ENCODE results near the gene PTK6.

The PTK6 gene

GRCh38 chr20:63534831-63535651, 2.1 kb downstream of the PTK6 start:
- Mint-ChIP-seq H3K9me3 (no peaks in the 10 kb centered on the region), H3K27ac (peak overlapping the region; percentile 22), H3K36me3 (ENCODE audit: low read depth) (no peaks in the 10 kb centered on the region), H3K4me3 (no peak overlapping the region), H3K27me3 (no peaks in the 10 kb centered on the region), H3K4me1 (ENCODE audit: low read depth) (peaks cover 15% of the 10 kb centered on the region)
- DNase-seq: no peak

DNA sequence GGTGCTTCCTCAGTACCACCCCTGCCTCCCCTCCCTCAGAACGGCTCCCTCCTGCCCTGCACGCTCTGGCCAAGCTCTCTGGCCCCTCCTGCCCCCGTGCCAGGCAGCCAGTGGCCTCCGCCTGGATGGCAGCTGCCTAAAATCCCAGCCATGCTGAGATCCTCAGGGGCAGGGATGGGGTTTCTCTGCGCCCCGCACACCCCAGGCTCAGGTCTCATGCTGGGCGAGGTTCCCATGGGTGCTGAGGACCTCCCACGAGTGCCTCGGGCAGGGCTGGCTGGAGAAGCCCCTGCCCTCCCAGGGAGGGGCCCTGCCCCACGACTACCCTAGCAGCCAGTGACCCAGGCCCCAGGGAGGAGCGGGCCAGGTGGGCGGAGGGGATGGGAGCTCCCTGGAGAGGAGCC, 2.7 kb downstream of the PTK6 start:
- peaks cover 14% of the 10 kb centered on the region for H3K4me1 Mint-ChIP-seq (ENCODE audit: low read depth)
- H3K4me3 Mint-ChIP-seq: no peak overlapping the region
- H3K27ac Mint-ChIP-seq: no peak overlapping the region
- DNase-seq: no peak
- no peaks in the 10 kb centered on the region for H3K27me3 Mint-ChIP-seq
- H3K36me3 Mint-ChIP-seq (ENCODE audit: low read depth): no peaks in the 10 kb centered on the region
- H3K9me3 Mint-ChIP-seq: no peaks in the 10 kb centered on the region

GRCh38 chr20:63533871-63534393, 3.2 kb downstream of the PTK6 start:
- no peak overlapping the region for H3K27ac Mint-ChIP-seq
- no peaks in the 10 kb centered on the region for H3K27me3 Mint-ChIP-seq
- peaks cover 18% of the 10 kb centered on the region for H3K4me1 Mint-ChIP-seq (ENCODE audit: low read depth)
- no peak overlapping the region for H3K4me3 Mint-ChIP-seq
- no peaks in the 10 kb centered on the region for H3K9me3 Mint-ChIP-seq
- H3K36me3 Mint-ChIP-seq (ENCODE audit: low read depth): no peaks in the 10 kb centered on the region
- no peak for DNase-seq

- Mint-ChIP-seq H3K4me1 (ENCODE audit: low read depth) (peaks cover 19% of the 10 kb centered on the region), H3K9me3 (no peaks in the 10 kb centered on the region), H3K27me3 (no peaks in the 10 kb centered on the region), H3K36me3 (ENCODE audit: low read depth) (no peaks in the 10 kb centered on the region), H3K4me3 (no peak overlapping the region), H3K27ac (no peak overlapping the region)
- DNase-seq: no peak
Measured at GRCh38 chr20:63533388-63533787, 3.8 kb downstream of the PTK6 start.

DNA sequence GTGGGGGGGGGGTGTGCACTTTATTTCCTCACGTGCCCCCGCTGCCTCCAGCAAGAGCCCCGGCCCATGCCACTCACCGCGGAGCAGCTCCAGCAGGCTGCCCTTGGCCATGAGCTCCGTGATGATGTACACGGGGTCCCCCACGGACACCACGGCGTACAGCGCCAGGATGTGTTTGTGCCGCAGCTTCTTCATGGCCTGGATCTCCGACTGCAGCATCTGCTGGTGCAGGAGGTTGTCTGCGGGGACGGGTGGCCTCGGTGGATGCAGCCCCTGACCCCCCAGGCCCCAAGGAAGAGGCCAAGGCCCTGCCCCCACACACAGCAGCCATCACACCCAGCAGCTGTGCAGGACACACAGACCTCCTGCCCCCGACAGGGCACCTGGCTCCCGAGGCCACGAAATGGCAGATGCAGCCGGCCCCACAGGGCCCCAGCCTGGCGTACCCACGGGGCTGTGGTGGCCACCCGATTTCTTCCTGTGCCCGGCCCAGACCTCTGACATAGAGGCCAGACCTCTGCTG, 4.7 kb downstream of the PTK6 start:
- DNase-seq: no peak
- H3K9me3 Mint-ChIP-seq: no peaks in the 10 kb centered on the region
- H3K36me3 Mint-ChIP-seq (ENCODE audit: low read depth): no peaks in the 10 kb centered on the region
- H3K27me3 Mint-ChIP-seq: no peaks in the 10 kb centered on the region
- H3K27ac Mint-ChIP-seq: no peak overlapping the region
- no peak overlapping the region for H3K4me3 Mint-ChIP-seq
- H3K4me1 Mint-ChIP-seq (ENCODE audit: low read depth): peaks cover 19% of the 10 kb centered on the region

- Mint-ChIP-seq H3K9me3 (no peaks in the 10 kb centered on the region), H3K4me3 (no peak overlapping the region), H3K27ac (no peak overlapping the region), H3K36me3 (ENCODE audit: low read depth) (no peaks in the 10 kb centered on the region), H3K4me1 (ENCODE audit: low read depth) (peaks cover 16% of the 10 kb centered on the region), H3K27me3 (no peaks in the 10 kb centered on the region)
- DNase-seq: no peak
Measured at GRCh38 chr20:63531686-63532448, 5.3 kb downstream of the PTK6 start.

DNA sequence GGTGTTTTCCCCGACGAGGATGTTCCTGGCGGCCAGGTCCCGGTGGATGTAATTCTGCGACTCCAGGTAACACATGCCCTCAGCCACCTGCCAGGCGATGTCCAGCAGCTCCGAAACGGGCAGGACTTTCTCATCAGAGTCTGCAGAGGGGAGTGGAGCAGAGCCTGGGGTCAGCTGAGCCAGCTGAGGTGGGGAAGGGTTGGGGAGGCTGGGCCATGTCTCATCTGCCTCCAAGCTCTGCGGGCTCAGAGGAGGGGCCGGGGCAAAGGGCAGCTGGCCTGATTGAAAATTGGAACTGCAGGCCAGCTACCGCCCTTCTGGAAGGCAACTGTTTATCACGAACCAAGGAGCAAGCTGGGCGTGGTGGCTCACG, 6.4 kb downstream of the PTK6 start:
- peaks cover 13% of the 10 kb centered on the region for H3K4me1 Mint-ChIP-seq (ENCODE audit: low read depth)
- no peak overlapping the region for H3K27ac Mint-ChIP-seq
- no peaks in the 10 kb centered on the region for H3K9me3 Mint-ChIP-seq
- no peak overlapping the region for H3K4me3 Mint-ChIP-seq
- H3K27me3 Mint-ChIP-seq: no peaks in the 10 kb centered on the region
- no peaks in the 10 kb centered on the region for H3K36me3 Mint-ChIP-seq (ENCODE audit: low read depth)
- no peak for DNase-seq

- Mint-ChIP-seq H3K27ac (no peak overlapping the region), H3K27me3 (no peaks in the 10 kb centered on the region), H3K4me1 (ENCODE audit: low read depth) (peaks cover 13% of the 10 kb centered on the region), H3K9me3 (no peaks in the 10 kb centered on the region), H3K4me3 (no peak overlapping the region), H3K36me3 (ENCODE audit: low read depth) (no peaks in the 10 kb centered on the region)
- no peak for DNase-seq
Measured at GRCh38 chr20:63529861-63530787, 7.1 kb downstream of the PTK6 start.

DNA sequence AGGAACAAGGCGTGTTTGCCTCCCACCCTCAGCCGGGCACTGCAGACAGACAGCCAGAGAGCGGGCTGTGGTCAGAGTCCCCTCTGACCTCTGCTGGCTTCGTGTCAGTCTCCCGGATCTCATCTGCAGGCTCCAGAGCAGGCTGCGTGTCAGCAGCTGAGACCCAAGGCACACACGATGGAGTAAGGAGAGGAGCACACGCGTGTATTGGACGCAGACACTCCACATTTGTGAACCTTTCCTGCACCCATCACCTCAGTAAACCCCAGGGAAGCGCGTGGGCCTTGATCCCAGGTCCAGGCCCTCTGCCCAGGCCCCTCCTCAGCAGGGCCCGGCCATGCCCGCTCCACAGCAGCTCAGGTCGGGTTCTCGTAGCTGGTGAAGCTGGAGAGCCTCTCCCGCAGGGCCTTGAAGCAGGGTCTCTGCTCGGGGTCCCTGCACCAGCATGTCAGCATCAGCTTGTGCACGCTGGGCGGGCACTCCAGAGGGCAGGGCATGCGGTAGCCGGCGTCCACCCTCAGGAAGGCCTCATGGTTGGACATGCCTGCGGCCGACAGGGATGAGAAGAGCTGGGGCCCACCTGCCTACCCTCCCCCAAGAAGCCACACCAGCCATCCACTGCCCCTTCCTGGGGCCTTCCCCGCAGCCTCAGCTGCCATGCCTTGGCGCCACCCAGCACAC, 7.9 kb downstream of the PTK6 start:
- Mint-ChIP-seq H3K27ac (no peak overlapping the region), H3K4me1 (ENCODE audit: low read depth) (peaks cover 13% of the 10 kb centered on the region), H3K36me3 (ENCODE audit: low read depth) (peaks cover 2% of the 10 kb centered on the region), H3K4me3 (no peak overlapping the region), H3K9me3 (no peaks in the 10 kb centered on the region), H3K27me3 (no peaks in the 10 kb centered on the region)
- peak; percentile 29 for DNase-seq

DNA sequence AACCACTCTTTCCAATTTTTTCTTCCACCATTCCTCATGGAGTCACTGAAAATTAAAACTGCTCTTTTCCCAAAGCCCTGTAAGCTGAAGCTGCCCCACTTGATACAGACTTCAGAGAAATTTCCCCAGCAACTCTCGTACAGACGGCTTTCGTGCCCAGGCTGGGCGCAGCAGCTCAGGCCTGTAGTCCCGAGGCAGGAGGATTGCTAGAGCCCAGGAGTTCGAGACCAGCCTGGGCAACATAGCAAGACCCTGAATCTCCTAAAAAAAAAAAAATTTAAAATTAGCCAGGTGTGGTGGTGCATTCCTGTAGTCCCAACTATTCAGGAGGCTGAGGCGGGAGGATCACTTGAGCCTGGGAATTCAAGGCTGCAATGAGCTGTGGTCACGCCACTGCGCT, 10.0 kb downstream of the PTK6 start:
- no peak overlapping the region for H3K4me3 Mint-ChIP-seq
- H3K27me3 Mint-ChIP-seq: no peaks in the 10 kb centered on the region
- H3K4me1 Mint-ChIP-seq (ENCODE audit: low read depth): peaks cover 16% of the 10 kb centered on the region
- no peak for DNase-seq
- no peak overlapping the region for H3K27ac Mint-ChIP-seq
- H3K36me3 Mint-ChIP-seq (ENCODE audit: low read depth): peaks cover 22% of the 10 kb centered on the region
- H3K9me3 Mint-ChIP-seq: peaks cover 2% of the 10 kb centered on the region

- H3K36me3 Mint-ChIP-seq (ENCODE audit: low read depth): peaks cover 31% of the 10 kb centered on the region
- peaks cover 19% of the 10 kb centered on the region for H3K4me1 Mint-ChIP-seq (ENCODE audit: low read depth)
- no peaks in the 10 kb centered on the region for H3K27me3 Mint-ChIP-seq
- H3K27ac Mint-ChIP-seq: no peak overlapping the region
- DNase-seq: peak; percentile 33
- H3K4me3 Mint-ChIP-seq: no peak overlapping the region
- peaks cover 2% of the 10 kb centered on the region for H3K9me3 Mint-ChIP-seq
Measured at GRCh38 chr20:63525971-63526370, 11.2 kb downstream of the PTK6 start.

DNA sequence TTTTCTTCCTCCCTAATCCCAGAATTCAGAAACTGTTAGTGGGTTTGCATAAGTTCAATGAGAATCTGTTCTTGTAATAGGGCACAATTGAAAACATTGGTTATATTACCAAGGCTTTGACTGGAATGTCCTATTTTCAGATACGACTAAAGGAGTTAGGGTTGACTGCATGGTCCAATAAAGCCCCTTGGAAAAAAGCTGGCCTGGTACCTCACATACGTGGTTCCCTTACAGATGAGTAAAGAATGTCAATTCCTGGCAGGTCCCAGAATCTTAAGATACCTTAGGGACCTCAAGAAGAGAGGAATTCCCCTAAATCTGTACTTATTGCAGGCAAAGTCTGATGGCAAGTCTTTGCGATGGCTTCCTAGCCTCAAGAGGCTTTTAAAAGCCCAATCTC, 12.0 kb downstream of the PTK6 start:
- DNase-seq: no peak
- Mint-ChIP-seq H3K4me1 (ENCODE audit: low read depth) (peaks cover 19% of the 10 kb centered on the region), H3K9me3 (peaks cover 2% of the 10 kb centered on the region), H3K27me3 (no peaks in the 10 kb centered on the region), H3K27ac (no peak overlapping the region), H3K36me3 (ENCODE audit: low read depth) (peaks cover 31% of the 10 kb centered on the region), H3K4me3 (no peak overlapping the region)

DNA sequence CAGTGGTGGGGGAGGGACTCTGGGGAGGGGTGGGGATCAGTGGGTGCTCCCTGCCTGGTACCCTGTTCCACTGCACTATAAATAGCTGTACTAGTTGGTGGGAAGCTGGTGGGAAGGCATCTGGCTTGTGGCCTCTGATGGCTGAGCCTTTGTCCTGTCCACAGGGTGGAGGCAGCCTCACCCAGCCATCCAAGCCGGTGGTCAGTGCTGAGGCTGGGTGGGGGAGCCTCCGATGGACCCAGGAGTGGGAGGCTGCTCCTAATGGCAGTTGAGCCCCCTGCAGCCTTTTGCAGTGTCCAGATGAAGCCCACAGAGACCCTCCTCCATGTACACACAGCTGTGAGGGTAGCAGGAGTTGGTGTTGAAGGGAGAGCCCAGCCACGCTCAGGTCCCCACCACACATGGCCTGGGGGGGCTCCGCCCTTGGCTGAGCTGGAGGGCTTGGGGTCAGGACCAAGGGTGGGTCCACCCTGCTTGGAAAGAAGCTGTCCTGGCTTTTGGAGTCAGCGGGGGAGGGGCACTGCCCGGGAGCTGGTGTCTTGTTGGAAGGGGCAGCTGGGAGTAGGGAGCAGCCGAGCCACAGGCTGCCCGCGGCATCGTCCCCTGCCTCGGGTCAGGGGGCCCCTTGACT, 14.1 kb downstream of the PTK6 start:
- peaks cover 31% of the 10 kb centered on the region for H3K36me3 Mint-ChIP-seq (ENCODE audit: low read depth)
- H3K27ac Mint-ChIP-seq: no peak overlapping the region
- peak; percentile 28 for DNase-seq

More for the DNA sequence above, 14.1 kb downstream of the PTK6 start:
- no peaks in the 10 kb centered on the region for H3K27me3 Mint-ChIP-seq
- peaks cover 2% of the 10 kb centered on the region for H3K9me3 Mint-ChIP-seq
- peaks cover 16% of the 10 kb centered on the region for H3K4me1 Mint-ChIP-seq (ENCODE audit: low read depth)
- H3K4me3 Mint-ChIP-seq: peak overlapping the region; percentile 65

Measured in activated T-cell treated with anti-CD3 and anti-CD28 coated beads, Interleukin-2, amount 50 U/mL, for 24 hours (primary cell).